ENCODE measurements around the gene SLC16A12.

SLC16A12 gene

GRCh38 chr10:89523274-89523673 is 12.1 kb downstream of the SLC16A12 start:
- no peak for TF ChIP-seq CTCF (conservative IDR thresholded peaks at IDR 0.05; ENCODE audit: low read depth, low read length)
- DNase-seq (ENCODE audit: low read depth) = no peak
- no peak overlapping the region for H3K4me3 ChIP-seq (ENCODE audit: low read depth, low read length)

- no peak overlapping the region for H3K4me3 ChIP-seq (ENCODE audit: low read depth, low read length)
- no peak for TF ChIP-seq CTCF (conservative IDR thresholded peaks at IDR 0.05; ENCODE audit: low read depth, low read length)
- DNase-seq (ENCODE audit: low read depth) = peak; percentile 71
Observed at GRCh38 chr10:89522463-89522862, 12.9 kb downstream of the SLC16A12 start.

- DNase-seq (ENCODE audit: low read depth) = peak; percentile 92
- TF ChIP-seq CTCF (conservative IDR thresholded peaks at IDR 0.05; ENCODE audit: low read depth, low read length) = no peak
- H3K4me3 ChIP-seq (ENCODE audit: low read depth, low read length) = no peak overlapping the region
Observed at GRCh38 chr10:89521368-89521767, 14.0 kb downstream of the SLC16A12 start.

GRCh38 chr10:89520706-89521105 is 14.7 kb downstream of the SLC16A12 start:
- TF ChIP-seq CTCF (conservative IDR thresholded peaks at IDR 0.05; ENCODE audit: low read depth, low read length) = no peak
- DNase-seq (ENCODE audit: low read depth) = no peak

GRCh38 chr10:89518876-89519842 is 16.2 kb downstream of the SLC16A12 start:
- TF ChIP-seq CTCF (conservative IDR thresholded peaks at IDR 0.05; ENCODE audit: low read depth, low read length) = no peak
- DNase-seq (ENCODE audit: low read depth) = peak; percentile 97

More at GRCh38 chr10:89520706-89521105, 14.7 kb downstream of the SLC16A12 start:
- no peak overlapping the region for H3K4me3 ChIP-seq (ENCODE audit: low read depth, low read length)

GRCh38 chr10:89518108-89518507 is 17.3 kb downstream of the SLC16A12 start:
- no peak for TF ChIP-seq CTCF (conservative IDR thresholded peaks at IDR 0.05; ENCODE audit: low read depth, low read length)
- no peak for DNase-seq (ENCODE audit: low read depth)
- no peak overlapping the region for H3K4me3 ChIP-seq (ENCODE audit: low read depth, low read length)

More at GRCh38 chr10:89518876-89519842, 16.2 kb downstream of the SLC16A12 start:
- H3K4me3 ChIP-seq (ENCODE audit: low read depth, low read length) = no peak overlapping the region

Data from choroid plexus epithelial cell (primary cell).